Osteoblast (primary cell): Measurements from ENCODE around the gene ATP7B. TPM values are rescaled to one million over a fixed set of nuclear protein-coding genes. Genes with fewer than 3 reads are reported as not detected.

ENCODE experiments used
- DNase-seq: peaks from one replicate; pipeline ENCODE4 v3.0.0; 2011; ENCODE audit warnings: low spot score, mixed read lengths; ENCODE audit not compliant: insufficient read length; ENCODE audit errors: missing footprints
- H2AFZ ChIP-seq: 2 replicates; pipeline ENCODE4 v1.6.0; 2011; ENCODE audit warnings: mild to moderate bottlenecking, low read length
- H3K27ac ChIP-seq: 2 replicates; pipeline ENCODE4 v1.5.1; 2011; ENCODE audit warnings: mild to moderate bottlenecking, low read depth, low read length, moderate library complexity
- H3K27me3 ChIP-seq: 2 replicates; pipeline ENCODE4 v1.6.0; 2012; ENCODE audit warnings: mild to moderate bottlenecking, control low read depth, inconsistent platforms, low read length, moderate library complexity; ENCODE audit not compliant: insufficient read depth
- H3K36me3 ChIP-seq: 2 replicates; pipeline ENCODE4 v1.5.1; 2011; ENCODE audit warnings: mild to moderate bottlenecking, low read length, control low read depth, moderate library complexity; ENCODE audit not compliant: insufficient read depth
- H3K4me1 ChIP-seq: 2 replicates; pipeline ENCODE4 v1.5.1; 2011; ENCODE audit warnings: mild to moderate bottlenecking, low read length, control low read depth, moderate library complexity; ENCODE audit not compliant: insufficient read depth
- H3K4me2 ChIP-seq: 2 replicates; pipeline ENCODE4 v1.6.0; 2011; ENCODE audit warnings: mild to moderate bottlenecking, low read length; ENCODE audit not compliant: insufficient read depth
- H3K4me3 ChIP-seq: fragments of 200-600 bp; sonication (generic); 3 replicates; pipeline ENCODE4 v1.5.1; 2012; ENCODE audit warnings: mild to moderate bottlenecking, low read length, inconsistent platforms; ENCODE audit not compliant: insufficient read depth
- H3K79me2 ChIP-seq: 2 replicates; pipeline ENCODE4 v1.6.0; 2012; ENCODE audit warnings: mild to moderate bottlenecking, low read length, control low read depth, inconsistent platforms; ENCODE audit not compliant: insufficient read depth
- H3K9me3 ChIP-seq: 2 replicates; pipeline ENCODE4 v1.5.1; 2011; ENCODE audit warnings: low read depth, low read length, control low read depth
- H4K20me1 ChIP-seq: 2 replicates; pipeline ENCODE4 v1.6.0; 2012; ENCODE audit warnings: mild to moderate bottlenecking, low read length, control low read depth; ENCODE audit not compliant: insufficient read depth
- total RNA-seq: library from RNA; depleted of rRNA; stranded (reverse); fragments of >200 nt; gene quantifications from 2 replicates; pipeline ENCODE4 v1.2.3, GENCODE V29; 2012
- TF ChIP-seq, protein P1 (sequence below): IDR thresholded peaks from 2 replicates; pipeline ENCODE4 v1.5.1; 2011; ENCODE audit warnings: mild to moderate bottlenecking, low read depth, low read length, moderate library complexity; ENCODE audit errors: extremely low read depth

ATP7B gene
- total RNA-seq, 1 donor = 4.0 TPM

DNA sequence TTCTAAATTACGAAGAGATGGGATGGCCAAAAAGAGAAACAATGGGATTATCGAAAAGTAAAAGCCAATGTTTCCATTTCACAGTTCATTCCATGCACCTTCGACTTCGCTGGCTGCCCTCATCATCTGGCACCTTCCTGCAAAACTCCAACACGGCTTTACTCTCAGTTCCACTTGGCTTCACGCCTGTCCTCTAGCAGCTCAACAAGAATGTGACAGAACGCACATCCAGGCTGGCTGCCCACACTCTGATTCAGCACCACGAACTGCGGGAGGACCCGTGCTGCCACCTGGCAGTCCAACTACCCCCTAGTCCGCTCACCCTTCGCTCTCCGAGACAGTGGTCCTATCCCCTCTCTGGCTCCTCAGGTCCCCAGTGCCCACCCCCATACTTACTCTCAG is 11.7 kb downstream of the ATP7B start:
- no peaks in the 10 kb centered on the region for H3K4me1 ChIP-seq
- no peaks in the 10 kb centered on the region for H3K36me3 ChIP-seq
- H3K4me3 ChIP-seq = no peak overlapping the region
- DNase-seq = no peak
- TF ChIP-seq, protein P1, sequence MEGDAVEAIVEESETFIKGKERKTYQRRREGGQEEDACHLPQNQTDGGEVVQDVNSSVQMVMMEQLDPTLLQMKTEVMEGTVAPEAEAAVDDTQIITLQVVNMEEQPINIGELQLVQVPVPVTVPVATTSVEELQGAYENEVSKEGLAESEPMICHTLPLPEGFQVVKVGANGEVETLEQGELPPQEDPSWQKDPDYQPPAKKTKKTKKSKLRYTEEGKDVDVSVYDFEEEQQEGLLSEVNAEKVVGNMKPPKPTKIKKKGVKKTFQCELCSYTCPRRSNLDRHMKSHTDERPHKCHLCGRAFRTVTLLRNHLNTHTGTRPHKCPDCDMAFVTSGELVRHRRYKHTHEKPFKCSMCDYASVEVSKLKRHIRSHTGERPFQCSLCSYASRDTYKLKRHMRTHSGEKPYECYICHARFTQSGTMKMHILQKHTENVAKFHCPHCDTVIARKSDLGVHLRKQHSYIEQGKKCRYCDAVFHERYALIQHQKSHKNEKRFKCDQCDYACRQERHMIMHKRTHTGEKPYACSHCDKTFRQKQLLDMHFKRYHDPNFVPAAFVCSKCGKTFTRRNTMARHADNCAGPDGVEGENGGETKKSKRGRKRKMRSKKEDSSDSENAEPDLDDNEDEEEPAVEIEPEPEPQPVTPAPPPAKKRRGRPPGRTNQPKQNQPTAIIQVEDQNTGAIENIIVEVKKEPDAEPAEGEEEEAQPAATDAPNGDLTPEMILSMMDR = no peak
- no peak overlapping the region for H3K4me2 ChIP-seq
- peaks cover 17% of the 10 kb centered on the region for H4K20me1 ChIP-seq
- no peak overlapping the region for H2AFZ ChIP-seq
- H3K27me3 ChIP-seq = peaks cover 25% of the 10 kb centered on the region
- H3K27ac ChIP-seq = no peak overlapping the region
- H3K9me3 ChIP-seq = no peaks in the 10 kb centered on the region
- H3K79me2 ChIP-seq = no peaks in the 10 kb centered on the region

- Histone ChIP-seq H3K79me2 (no peaks in the 10 kb centered on the region), H3K36me3 (no peaks in the 10 kb centered on the region), H3K4me1 (no peaks in the 10 kb centered on the region), H3K27me3 (peaks cover 28% of the 10 kb centered on the region), H3K4me3 (no peak overlapping the region), H3K9me3 (no peaks in the 10 kb centered on the region), H3K27ac (no peak overlapping the region), H4K20me1 (peaks cover 17% of the 10 kb centered on the region), H2AFZ (no peak overlapping the region), H3K4me2 (no peak overlapping the region)
- TF ChIP-seq, protein P1 = no peak
- no peak for DNase-seq
Observed at GRCh38 chr13:51998723-51999509, 12.3 kb downstream of the ATP7B start.

- TF ChIP-seq, protein P1 = no peak
- H3K9me3 ChIP-seq = no peaks in the 10 kb centered on the region
- H3K4me2 ChIP-seq = no peak overlapping the region
- H4K20me1 ChIP-seq = peaks cover 17% of the 10 kb centered on the region
- H3K4me3 ChIP-seq = no peak overlapping the region
- peaks cover 28% of the 10 kb centered on the region for H3K27me3 ChIP-seq
- no peaks in the 10 kb centered on the region for H3K36me3 ChIP-seq
- no peak for DNase-seq
- no peak overlapping the region for H2AFZ ChIP-seq
- no peaks in the 10 kb centered on the region for H3K79me2 ChIP-seq
- H3K27ac ChIP-seq = no peak overlapping the region
- H3K4me1 ChIP-seq = no peaks in the 10 kb centered on the region
Observed at GRCh38 chr13:51997641-51998330, 13.5 kb downstream of the ATP7B start.

- H2AFZ ChIP-seq = no peak overlapping the region
- no peaks in the 10 kb centered on the region for H3K9me3 ChIP-seq
- H3K4me2 ChIP-seq = no peak overlapping the region
- no peaks in the 10 kb centered on the region for H3K4me1 ChIP-seq
- H3K4me3 ChIP-seq = no peak overlapping the region
- TF ChIP-seq, protein P1 = no peak
- peaks cover 28% of the 10 kb centered on the region for H3K27me3 ChIP-seq
- H3K27ac ChIP-seq = no peak overlapping the region
- H3K36me3 ChIP-seq = no peaks in the 10 kb centered on the region
- no peaks in the 10 kb centered on the region for H3K79me2 ChIP-seq
- H4K20me1 ChIP-seq = peaks cover 17% of the 10 kb centered on the region
- no peak for DNase-seq
Observed at GRCh38 chr13:51997186-51997585, 14.1 kb downstream of the ATP7B start.
